IMR-90 (cell line): Measurements from ENCODE around the gene RBPJL. TPM values are rescaled to one million over a fixed set of nuclear protein-coding genes. Genes with fewer than 3 reads are reported as not detected.

Source experiments
- ATAC-seq: fragments of 200-7000 bp; cut with Tn5 transposase; 2 replicates; pipeline ENCODE4 v1.9.1; 2020; ENCODE audit warnings: low read depth, mild to moderate bottlenecking, moderate library complexity
- BruUV-seq: library from RNA; stranded (reverse); fragments of 400-500 nt; replicated peaks from 2 replicates; lab custom pipeline; 2021; lab: Mats Ljungman, UMichigan
- CTCF ChIA-PET: fragments of 300-600 bp; formaldehyde crosslinking; extraction: SDS; loops from one replicate; lab custom pipeline; 2021; ENCODE audit warnings: antibody characterized with exemption; lab: Yijun Ruan, JAX
- POLR2A ChIA-PET: fragments of 300-600 bp; sonication (Branson Sonifier 250); formaldehyde crosslinking; loops from one replicate; lab custom pipeline; 2022; ENCODE audit warnings: antibody characterized with exemption; ENCODE audit not compliant: unreplicated experiment; lab: Charles Lee
- DNase-seq: peaks from one replicate; pipeline ENCODE4 v3.0.0; 2013
- H2AFZ ChIP-seq: replicated peaks from 2 replicates; pipeline ENCODE3; 2013; ENCODE audit warnings: low read length, mild to moderate bottlenecking; ENCODE audit not compliant: poor library complexity
- H2AK5ac ChIP-seq: 2 replicates; pipeline ENCODE4 v1.6.1; 2013; ENCODE audit warnings: low read depth, low read length, inconsistent platforms
- H2AK9ac ChIP-seq: replicated peaks from 2 replicates; pipeline ENCODE3; 2013; ENCODE audit warnings: mild to moderate bottlenecking, low read depth, low read length, moderate library complexity; ENCODE audit not compliant: poor library complexity
- H2BK120ac ChIP-seq: 2 replicates; pipeline ENCODE4 v1.6.1; 2013; ENCODE audit warnings: low read depth, low read length, inconsistent platforms
- H2BK15ac ChIP-seq: 3 replicates; pipeline ENCODE4 v1.6.1; 2013; ENCODE audit warnings: low read depth, low read length, inconsistent platforms
- H2BK20ac ChIP-seq: 2 replicates; pipeline ENCODE4 v1.6.1; 2013; ENCODE audit warnings: low read depth, mild to moderate bottlenecking, inconsistent platforms, low read length, moderate library complexity
- H2BK5ac ChIP-seq: 2 replicates; pipeline ENCODE4 v1.6.1; 2013; ENCODE audit warnings: mild to moderate bottlenecking, low read depth, low read length, inconsistent platforms; ENCODE audit not compliant: poor library complexity, severe bottlenecking
- H3K14ac ChIP-seq: replicated peaks from 2 replicates; pipeline ENCODE4 v1.6.1; 2013; ENCODE audit warnings: low read depth, low read length, inconsistent platforms
- H3K18ac ChIP-seq: 2 replicates; pipeline ENCODE4 v1.6.1; 2013; ENCODE audit warnings: low read depth, low read length, control low read depth
- H3K23ac ChIP-seq: 2 replicates; pipeline ENCODE4 v1.6.1; 2013; ENCODE audit warnings: low read depth, low read length, inconsistent platforms
- H3K27ac ChIP-seq: 2 replicates; pipeline ENCODE4 v1.5.1; 2013; ENCODE audit warnings: mild to moderate bottlenecking, control low read depth, low read length; ENCODE audit not compliant: insufficient read depth
- H3K27me3 ChIP-seq: 2 replicates; pipeline ENCODE4 v1.6.1; 2013; ENCODE audit warnings: low read length; ENCODE audit not compliant: control insufficient read depth, insufficient read depth
- H3K36me3 ChIP-seq: 2 replicates; pipeline ENCODE4 v1.6.1; 2013; ENCODE audit warnings: low read length, mixed read lengths; ENCODE audit not compliant: control insufficient read depth, insufficient read depth
- H3K4ac ChIP-seq: 2 replicates; pipeline ENCODE4 v1.6.1; 2013; ENCODE audit warnings: low read depth, low read length, inconsistent platforms
- H3K4me1 ChIP-seq: 2 replicates; pipeline ENCODE4 v1.6.1; 2013; ENCODE audit warnings: low read length, mixed read lengths; ENCODE audit not compliant: control insufficient read depth, insufficient read depth
- H3K4me2 ChIP-seq: 2 replicates; pipeline ENCODE4 v1.6.1; 2013; ENCODE audit warnings: low read depth, mild to moderate bottlenecking, control low read depth, low read length, moderate library complexity
- H3K4me3 ChIP-seq: 2 replicates; pipeline ENCODE4 v1.5.1; 2013; ENCODE audit warnings: low read depth, mild to moderate bottlenecking, control low read depth, low read length, moderate library complexity; ENCODE audit not compliant: insufficient read depth
- H3K56ac ChIP-seq: 2 replicates; pipeline ENCODE4 v1.6.1; 2013; ENCODE audit warnings: low read length, inconsistent platforms; ENCODE audit not compliant: insufficient read depth; ENCODE audit errors: extremely low read depth
- H3K79me1 ChIP-seq, 2 experiments: 2 replicates each; pipeline ENCODE4 v1.6.1; 2013; ENCODE audit warnings: low read length in 2 of 2, inconsistent platforms in 1 of 2, low read depth in 1 of 2
- H3K9ac ChIP-seq: 2 replicates; pipeline ENCODE4 v1.6.1; 2013; ENCODE audit warnings: low read depth, low read length, control low read depth
- H3K9me1 ChIP-seq: 2 replicates; pipeline ENCODE4 v1.6.1; 2013; ENCODE audit warnings: low read length, inconsistent platforms; ENCODE audit not compliant: insufficient read depth
- H3K9me3 ChIP-seq: 2 replicates; pipeline ENCODE4 v1.6.1; 2013; ENCODE audit warnings: low read length; ENCODE audit not compliant: control insufficient read depth, insufficient read depth
- H4K20me1 ChIP-seq: 2 replicates; pipeline ENCODE4 v1.6.1; 2013; ENCODE audit warnings: low read length, inconsistent platforms; ENCODE audit not compliant: insufficient read depth
- H4K5ac ChIP-seq: 2 replicates; pipeline ENCODE4 v1.6.1; 2013; ENCODE audit warnings: mild to moderate bottlenecking, low read depth, low read length, control low read depth
- H4K8ac ChIP-seq, 2 experiments: 2 replicates each; pipeline ENCODE4 v1.6.1; 2013; ENCODE audit warnings: low read depth in 2 of 2, low read length in 2 of 2, control low read depth in 1 of 2, inconsistent platforms in 1 of 2
- H4K91ac ChIP-seq: 2 replicates; pipeline ENCODE4 v1.6.1; 2013; ENCODE audit warnings: low read depth, low read length, inconsistent platforms; ENCODE audit not compliant: insufficient read depth
- BHLHE40 ChIP-seq: fragments of 150-350 bp; IDR thresholded peaks from 2 replicates; pipeline ENCODE4 v1.6.1; 2016; ENCODE audit warnings: mild to moderate bottlenecking, low read depth, low read length
- FOS ChIP-seq: fragments of 150-350 bp; IDR thresholded peaks from 2 replicates; pipeline ENCODE4 v1.6.1; 2016; ENCODE audit warnings: low read depth, low read length
- MAFK ChIP-seq: IDR thresholded peaks from 2 replicates; pipeline ENCODE4 v1.6.1; 2012; ENCODE audit warnings: low read depth, low read length, improper control_type of control experiment
- RAD21 ChIP-seq: IDR thresholded peaks from 2 replicates; pipeline ENCODE4 v1.6.1; 2012; ENCODE audit warnings: low read length, improper control_type of control experiment
- WGBS, 2 experiments: methylation state at CpG; one replicate each; pipeline versions ENCODE4 v1.1.5 to v1.1.7; 2013; ENCODE audit warnings: missing lambda C conversion rate in 2 of 2; ENCODE audit not compliant: insufficient read length in 1 of 2; ENCODE audit errors: extremely low coverage in 2 of 2; 5-methylcytosine and 5-hydroxymethylcytosine counted together
- dilution Hi-C: fragments of 300-500 bp; cut with HindIII; formaldehyde crosslinking; loops from one replicate; pipeline ENCODE4 v1.14.3; 2018; ENCODE audit warnings: low sequenced_read_pairs; ENCODE audit not compliant: unreplicated experiment
- in situ Hi-C: fragments of 300-500 bp; cut with MboI; formaldehyde crosslinking; loops from 3 replicates; pipeline ENCODE4 v1.14.3; 2019; ENCODE audit warnings: low sequenced_read_pairs, inconsistent platforms, mixed read lengths
- intact Hi-C: fragments of 100-400 bp; cut with micrococcal nuclease; formaldehyde crosslinking; loops from 2 replicates; pipeline ENCODE4 v1.10.0; 2022
- polyA plus RNA-seq, 3 experiments: library from polyadenylated mRNA; depleted of rRNA; stranded (reverse); fragments of >200 nt; gene quantifications; 2 replicates each; pipeline ENCODE4 v1.2.3, GENCODE V29; 2012; ENCODE audit warnings: low replicate concordance in 1 of 3
- total RNA-seq: library from RNA; depleted of rRNA; stranded (reverse); fragments of >200 nt; gene quantifications from 2 replicates; pipeline ENCODE4 v1.2.3, GENCODE V29; 2012
- TF ChIP-seq, protein P1 (sequence below): fragments of 150-350 bp; IDR thresholded peaks from 2 replicates; pipeline ENCODE4 v1.6.1; 2016; ENCODE audit warnings: low read depth, mild to moderate bottlenecking, low read length, moderate library complexity, borderline replicate concordance
- TF ChIP-seq, protein P2 (sequence below): conservative IDR thresholded peaks from 2 replicates; pipeline ENCODE4 v1.5.1; 2012; ENCODE audit warnings: mild to moderate bottlenecking, low read depth, low read length, improper control_type of control experiment

RBPJL gene
- total and polyA plus RNA-seq, 2 of the 4 experiments (the other 2 are of a cell fraction): not detected

DNA sequence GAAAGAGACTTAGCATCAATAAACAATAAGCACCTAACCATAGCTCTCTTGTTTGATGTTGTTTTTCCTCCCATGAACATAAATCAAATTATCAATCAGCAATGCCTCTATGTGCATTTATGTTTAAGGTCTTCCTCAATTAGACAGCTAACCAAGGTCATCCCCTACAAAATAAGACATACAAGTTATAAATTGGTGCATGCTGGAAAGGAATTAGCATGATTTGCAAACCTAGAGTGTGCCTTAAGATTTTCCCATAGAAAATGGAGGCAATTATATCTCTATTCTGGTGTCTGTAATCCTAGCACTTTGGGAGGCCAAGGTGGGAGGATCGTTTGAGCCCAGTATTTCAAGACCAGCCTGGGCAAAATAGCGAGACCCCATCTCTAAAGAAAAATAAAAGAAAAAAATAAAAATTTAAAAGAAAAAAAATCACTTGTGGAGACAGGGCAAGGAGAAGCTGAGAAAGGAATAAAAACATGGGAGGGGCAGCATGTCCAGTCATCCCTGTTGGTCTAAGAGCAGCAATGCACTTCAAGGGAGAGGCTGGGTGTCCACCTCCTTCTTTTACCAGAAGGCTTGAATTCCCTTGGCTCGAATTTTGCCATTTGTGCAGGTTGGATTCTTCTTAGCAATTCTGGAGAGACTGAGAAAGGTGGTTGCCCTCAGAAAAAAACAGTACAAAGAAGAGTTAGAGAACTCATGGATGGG is 42.9 kb upstream of the RBPJL start:
- Histone ChIP-seq H2BK120ac (no peak overlapping the region), H3K18ac (no peak overlapping the region), H3K36me3 (no peaks in the 10 kb centered on the region), H3K14ac (no peak overlapping the region), H3K23ac (no peak overlapping the region), H3K4ac (no peak overlapping the region), H3K9ac (no peak overlapping the region), H3K56ac (no peak overlapping the region), H2AK9ac (no peak overlapping the region), H2AFZ (no peak overlapping the region), H3K4me2 (no peak overlapping the region), H2BK5ac (no peak overlapping the region), H4K8ac (no peak overlapping the region), H4K5ac (no peak overlapping the region), H3K4me1 (no peaks in the 10 kb centered on the region), H4K91ac (no peak overlapping the region), H3K27me3 (peaks cover 8% of the 10 kb centered on the region), H2BK20ac (no peak overlapping the region), H2AK5ac (no peak overlapping the region), H3K4me3 (no peak overlapping the region), H3K27ac (no peak overlapping the region), H3K9me3 (no peaks in the 10 kb centered on the region), H4K20me1 (no peaks in the 10 kb centered on the region), H2BK15ac (no peak overlapping the region), H3K9me1 (no peaks in the 10 kb centered on the region), H3K79me1 (no peaks in the 10 kb centered on the region)
- CTCF ChIA-PET: no interaction called here
- dilution Hi-C loops: no loop called here
- POLR2A ChIA-PET: no interaction called here
- no peak for DNase-seq
- intact Hi-C loops: no loop called here
- in situ Hi-C loops: no loop called here
- no peak for ATAC-seq
- WGBS, 2 experiments: no CpG with 5 or more reads among the region's 3 CpGs
- TF ChIP-seq FOS (no peak), RAD21 (no peak), BHLHE40 (no peak), MAFK (no peak)
- TF ChIP-seq, protein P1, sequence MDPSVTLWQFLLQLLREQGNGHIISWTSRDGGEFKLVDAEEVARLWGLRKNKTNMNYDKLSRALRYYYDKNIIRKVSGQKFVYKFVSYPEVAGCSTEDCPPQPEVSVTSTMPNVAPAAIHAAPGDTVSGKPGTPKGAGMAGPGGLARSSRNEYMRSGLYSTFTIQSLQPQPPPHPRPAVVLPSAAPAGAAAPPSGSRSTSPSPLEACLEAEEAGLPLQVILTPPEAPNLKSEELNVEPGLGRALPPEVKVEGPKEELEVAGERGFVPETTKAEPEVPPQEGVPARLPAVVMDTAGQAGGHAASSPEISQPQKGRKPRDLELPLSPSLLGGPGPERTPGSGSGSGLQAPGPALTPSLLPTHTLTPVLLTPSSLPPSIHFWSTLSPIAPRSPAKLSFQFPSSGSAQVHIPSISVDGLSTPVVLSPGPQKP: no peak
- TF ChIP-seq, protein P2, sequence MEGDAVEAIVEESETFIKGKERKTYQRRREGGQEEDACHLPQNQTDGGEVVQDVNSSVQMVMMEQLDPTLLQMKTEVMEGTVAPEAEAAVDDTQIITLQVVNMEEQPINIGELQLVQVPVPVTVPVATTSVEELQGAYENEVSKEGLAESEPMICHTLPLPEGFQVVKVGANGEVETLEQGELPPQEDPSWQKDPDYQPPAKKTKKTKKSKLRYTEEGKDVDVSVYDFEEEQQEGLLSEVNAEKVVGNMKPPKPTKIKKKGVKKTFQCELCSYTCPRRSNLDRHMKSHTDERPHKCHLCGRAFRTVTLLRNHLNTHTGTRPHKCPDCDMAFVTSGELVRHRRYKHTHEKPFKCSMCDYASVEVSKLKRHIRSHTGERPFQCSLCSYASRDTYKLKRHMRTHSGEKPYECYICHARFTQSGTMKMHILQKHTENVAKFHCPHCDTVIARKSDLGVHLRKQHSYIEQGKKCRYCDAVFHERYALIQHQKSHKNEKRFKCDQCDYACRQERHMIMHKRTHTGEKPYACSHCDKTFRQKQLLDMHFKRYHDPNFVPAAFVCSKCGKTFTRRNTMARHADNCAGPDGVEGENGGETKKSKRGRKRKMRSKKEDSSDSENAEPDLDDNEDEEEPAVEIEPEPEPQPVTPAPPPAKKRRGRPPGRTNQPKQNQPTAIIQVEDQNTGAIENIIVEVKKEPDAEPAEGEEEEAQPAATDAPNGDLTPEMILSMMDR: no peak
- BruUV-seq: no TSS peak
